H9 (cell line): ENCODE results near the gene ENTPD6. TPM values are rescaled to one million over a fixed set of nuclear protein-coding genes. Genes with fewer than 3 reads are reported as not detected.

Experiments
- DNase-seq: peaks from one replicate; pipeline ENCODE4 v3.0.0-alpha.2; 2017
- H2AFZ ChIP-seq: one replicate; pipeline ENCODE4 v1.6.1; 2013; ENCODE audit warnings: mild to moderate bottlenecking, low read length, control low read depth, moderate library complexity
- H2AK5ac ChIP-seq: 2 replicates; pipeline ENCODE4 v1.6.1; 2013; ENCODE audit warnings: low read length, control low read depth, mixed read lengths; ENCODE audit not compliant: insufficient read length
- H2BK120ac ChIP-seq: one replicate; pipeline ENCODE4 v1.6.1; 2013; ENCODE audit warnings: low read depth, mild to moderate bottlenecking, low read length, control low read depth, inconsistent platforms; ENCODE audit not compliant: poor library complexity, severe bottlenecking
- H2BK12ac ChIP-seq: 2 replicates; pipeline ENCODE4 v1.6.1; 2013; ENCODE audit warnings: low read length, control low read depth, mixed read lengths, low read depth; ENCODE audit not compliant: insufficient read length
- H2BK15ac ChIP-seq: 2 replicates; pipeline ENCODE4 v1.6.1; 2013; ENCODE audit warnings: low read depth, low read length, control low read depth
- H2BK20ac ChIP-seq: one replicate; pipeline ENCODE4 v1.6.1; 2013; ENCODE audit warnings: low read depth, mild to moderate bottlenecking, low read length, control low read depth, inconsistent platforms; ENCODE audit not compliant: poor library complexity, severe bottlenecking
- H2BK5ac ChIP-seq: 2 replicates; pipeline ENCODE4 v1.6.1; 2013; ENCODE audit warnings: low read length, control low read depth, mixed read lengths; ENCODE audit not compliant: insufficient read length
- H3K14ac ChIP-seq: 2 replicates; pipeline ENCODE4 v1.6.1; 2013; ENCODE audit warnings: low read length, control low read depth; ENCODE audit not compliant: insufficient read depth
- H3K18ac ChIP-seq: 2 replicates; pipeline ENCODE4 v1.6.1; 2013; ENCODE audit warnings: low read depth, mild to moderate bottlenecking, mixed read lengths, low read length, control low read depth; ENCODE audit not compliant: insufficient read length
- H3K23ac ChIP-seq: 2 replicates; pipeline ENCODE4 v1.6.1; 2013; ENCODE audit warnings: low read length, control low read depth, mixed read lengths, low read depth; ENCODE audit not compliant: insufficient read length
- H3K23me2 ChIP-seq: 2 replicates; pipeline ENCODE4 v1.6.1; 2013; ENCODE audit warnings: low read depth, mild to moderate bottlenecking, mixed read lengths, low read length, control low read depth; ENCODE audit not compliant: insufficient read length, poor library complexity, severe bottlenecking
- H3K27ac ChIP-seq: 2 replicates; pipeline ENCODE4 v1.5.1; 2013; ENCODE audit warnings: low read length, control low read depth, mixed read lengths, low read depth; ENCODE audit not compliant: insufficient read length
- H3K27me3 ChIP-seq: 2 replicates; pipeline ENCODE4 v1.6.1; 2013; ENCODE audit warnings: low read length, control low read depth, inconsistent platforms; ENCODE audit not compliant: insufficient read depth
- H3K4ac ChIP-seq: 2 replicates; pipeline ENCODE4 v1.6.1; 2013; ENCODE audit warnings: low read depth, mild to moderate bottlenecking, control low read depth, inconsistent platforms, low read length, moderate library complexity
- H3K4me1 ChIP-seq: 2 replicates; pipeline ENCODE4 v1.6.1; 2013; ENCODE audit warnings: low read length, control low read depth, inconsistent platforms; ENCODE audit not compliant: insufficient read depth
- H3K4me2 ChIP-seq: 2 replicates; pipeline ENCODE4 v1.6.1; 2013; ENCODE audit warnings: low read length, control low read depth, mixed read lengths; ENCODE audit not compliant: insufficient read length, insufficient read depth
- H3K56ac ChIP-seq: 2 replicates; pipeline ENCODE4 v1.6.1; 2013; ENCODE audit warnings: low read depth, mild to moderate bottlenecking, mixed read lengths, low read length, control low read depth; ENCODE audit not compliant: insufficient read length
- H3K79me1 ChIP-seq: 2 replicates; pipeline ENCODE4 v1.6.1; 2013; ENCODE audit warnings: low read depth, mild to moderate bottlenecking, moderate library complexity, low read length, control low read depth, inconsistent platforms; ENCODE audit not compliant: insufficient read depth, poor library complexity, severe bottlenecking
- H3K79me2 ChIP-seq: 2 replicates; pipeline ENCODE4 v1.6.1; 2013; ENCODE audit warnings: low read length, control low read depth, inconsistent platforms; ENCODE audit not compliant: insufficient read depth
- H3K9ac ChIP-seq: 2 replicates; pipeline ENCODE4 v1.6.1; 2013; ENCODE audit warnings: low read length, control low read depth, mixed read lengths; ENCODE audit not compliant: insufficient read length; ENCODE audit errors: extremely low read depth
- H3K9me3 ChIP-seq: one replicate; pipeline ENCODE4 v1.6.1; 2013; ENCODE audit warnings: low read depth, low read length, inconsistent platforms; ENCODE audit not compliant: control insufficient read depth
- H3T11ph ChIP-seq: one replicate; pipeline ENCODE4 v1.6.1; 2013; ENCODE audit warnings: mild to moderate bottlenecking, low read length, control low read depth, inconsistent platforms
- H4K20me1 ChIP-seq: one replicate; pipeline ENCODE4 v1.6.1; 2013; ENCODE audit not compliant: control insufficient read depth, insufficient read length, insufficient read depth
- H4K5ac ChIP-seq: 2 replicates; pipeline ENCODE4 v1.6.1; 2013; ENCODE audit warnings: low read depth, mild to moderate bottlenecking, mixed read lengths, low read length, control low read depth; ENCODE audit not compliant: insufficient read length
- H4K8ac ChIP-seq: replicated peaks from 2 replicates; pipeline ENCODE4 v1.6.1; 2013; ENCODE audit warnings: low read length, control low read depth, mixed read lengths, low read depth; ENCODE audit not compliant: insufficient read length
- H4K91ac ChIP-seq: 2 replicates; pipeline ENCODE4 v1.6.1; 2013; ENCODE audit warnings: low read depth, mild to moderate bottlenecking, moderate library complexity, mixed read lengths, low read length, control low read depth; ENCODE audit not compliant: insufficient read length
- H3K27ac Mint-ChIP-seq, 3 experiments: 2 replicates in 2 of 3; 3 replicates in 1 of 3; pipeline ENCODE4 v1.8.0; 2020 to 2021; ENCODE audit warnings: mixed read lengths in 3 of 3, mild to moderate bottlenecking in 1 of 3, moderate library complexity in 1 of 3
- H3K27me3 Mint-ChIP-seq: 2 replicates; pipeline ENCODE4 v1.8.0; 2021; ENCODE audit warnings: low read depth, mild to moderate bottlenecking, moderate library complexity, mixed read lengths
- H3K36me3 Mint-ChIP-seq, 3 experiments: 2 replicates in 2 of 3; 3 replicates in 1 of 3; pipeline ENCODE4 v1.8.0; 2020 to 2021; ENCODE audit warnings: low read depth in 3 of 3, mixed read lengths in 3 of 3; ENCODE audit not compliant: insufficient read depth in 1 of 3
- H3K4me1 Mint-ChIP-seq, 2 experiments: 2 replicates each; pipeline ENCODE4 v1.8.0; 2020; ENCODE audit warnings: mixed read lengths in 2 of 2
- H3K4me3 Mint-ChIP-seq, 2 experiments: 2 replicates in 1 of 2; 3 replicates in 1 of 2; pipeline ENCODE4 v1.8.0; 2020 to 2021; ENCODE audit warnings: mild to moderate bottlenecking in 2 of 2, mixed read lengths in 2 of 2, moderate library complexity in 1 of 2
- H3K9me3 Mint-ChIP-seq, 2 experiments: 2 replicates in 1 of 2; 3 replicates in 1 of 2; pipeline ENCODE4 v1.8.0; 2020; ENCODE audit warnings: mild to moderate bottlenecking in 2 of 2, mixed read lengths in 2 of 2, moderate library complexity in 1 of 2
- WGBS: extraction: QIAGEN DNeasy Blood & Tissue Kit; methylation state at CpG from one replicate; pipeline ENCODE4 v1.1.7; 2013; ENCODE audit warnings: missing lambda C conversion rate, low lambda C conversion rate, mixed read lengths; ENCODE audit not compliant: insufficient read length; ENCODE audit errors: extremely low coverage; 5-methylcytosine and 5-hydroxymethylcytosine counted together
- total RNA-seq: library from RNA; stranded (reverse); gene quantifications from 2 replicates; pipeline ENCODE4 v1.2.1, GENCODE V29; 2021
- TF ChIP-seq, protein P1 (sequence below): fragments of 200-600 bp; sonication (generic); conservative IDR thresholded peaks from 3 replicates; pipeline ENCODE4 v1.8.0; 2021; ENCODE audit warnings: antibody characterized with exemption, mild to moderate bottlenecking

The ENTPD6 gene
- total RNA-seq, 1 experiment from 2014 or later = 57.4 TPM

DNA sequence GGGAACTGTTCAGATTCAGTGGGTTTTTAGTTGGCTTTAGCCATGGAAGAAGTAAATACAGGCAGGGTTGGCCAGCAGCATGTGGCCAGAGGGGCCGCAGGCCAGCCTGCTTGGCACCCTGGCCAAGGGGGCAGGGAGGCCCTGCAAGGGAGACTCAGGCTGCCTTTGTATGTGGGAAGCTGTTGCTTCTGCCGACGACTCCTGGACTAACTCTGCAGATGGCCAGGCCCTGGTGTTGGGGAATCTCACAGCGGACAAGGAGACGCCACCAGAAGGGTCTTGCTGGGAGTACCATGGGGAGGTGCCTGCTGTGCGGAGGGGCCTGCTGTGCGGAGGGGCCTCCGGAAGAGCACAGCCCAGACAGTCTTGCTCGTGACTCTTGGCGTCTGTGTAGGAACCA, 77.5 kb downstream of the ENTPD6 start:
- WGBS = no CpG with 5 or more reads among the region's 10 CpGs
- no peaks in the 10 kb centered on the region; a peak in 1 of 5 replicates for H3K9me3 Mint-ChIP-seq

More for the DNA sequence above, 77.5 kb downstream of the ENTPD6 start:
- no peaks in the 10 kb centered on the region for H3K4me1 Mint-ChIP-seq
- no peak overlapping the region for H3K4me3 Mint-ChIP-seq
- Histone ChIP-seq H3K14ac (no peak overlapping the region; the same call in 1 of the 2 replicates), H3K27ac (no peak overlapping the region), H3K27me3 (no peaks in the 10 kb centered on the region), H3K79me1 (no peaks in the 10 kb centered on the region), H3K9me3 (no peaks in the 10 kb centered on the region), H2BK12ac (no peak overlapping the region), H3T11ph (no peak overlapping the region), H4K20me1 (no peaks in the 10 kb centered on the region), H3K4me1 (no peaks in the 10 kb centered on the region), H4K91ac (no peak overlapping the region), H3K56ac (no peak overlapping the region), H3K18ac (no peak overlapping the region), H3K23me2 (no peaks in the 10 kb centered on the region), H4K8ac (no peak overlapping the region), H2AFZ (no peak overlapping the region), H2BK20ac (no peak overlapping the region), H3K4me2 (no peak overlapping the region), H3K4ac (no peak overlapping the region), H2AK5ac (no peak overlapping the region), H3K23ac (no peak overlapping the region), H3K79me2 (no peaks in the 10 kb centered on the region), H2BK120ac (no peak overlapping the region), H4K5ac (no peak overlapping the region), H2BK15ac (no peak overlapping the region), H3K9ac (no peak overlapping the region), H2BK5ac (no peak overlapping the region)
- H3K27ac Mint-ChIP-seq = peak overlapping the region in 1 of 3 experiments; percentile 72; a peak in 2 of 7 replicates
- H3K27me3 Mint-ChIP-seq = no peaks in the 10 kb centered on the region
- peaks cover 31 to 76% (median 46%) of the 10 kb centered on the region in 3 experiments for H3K36me3 Mint-ChIP-seq
- TF ChIP-seq, protein P1, sequence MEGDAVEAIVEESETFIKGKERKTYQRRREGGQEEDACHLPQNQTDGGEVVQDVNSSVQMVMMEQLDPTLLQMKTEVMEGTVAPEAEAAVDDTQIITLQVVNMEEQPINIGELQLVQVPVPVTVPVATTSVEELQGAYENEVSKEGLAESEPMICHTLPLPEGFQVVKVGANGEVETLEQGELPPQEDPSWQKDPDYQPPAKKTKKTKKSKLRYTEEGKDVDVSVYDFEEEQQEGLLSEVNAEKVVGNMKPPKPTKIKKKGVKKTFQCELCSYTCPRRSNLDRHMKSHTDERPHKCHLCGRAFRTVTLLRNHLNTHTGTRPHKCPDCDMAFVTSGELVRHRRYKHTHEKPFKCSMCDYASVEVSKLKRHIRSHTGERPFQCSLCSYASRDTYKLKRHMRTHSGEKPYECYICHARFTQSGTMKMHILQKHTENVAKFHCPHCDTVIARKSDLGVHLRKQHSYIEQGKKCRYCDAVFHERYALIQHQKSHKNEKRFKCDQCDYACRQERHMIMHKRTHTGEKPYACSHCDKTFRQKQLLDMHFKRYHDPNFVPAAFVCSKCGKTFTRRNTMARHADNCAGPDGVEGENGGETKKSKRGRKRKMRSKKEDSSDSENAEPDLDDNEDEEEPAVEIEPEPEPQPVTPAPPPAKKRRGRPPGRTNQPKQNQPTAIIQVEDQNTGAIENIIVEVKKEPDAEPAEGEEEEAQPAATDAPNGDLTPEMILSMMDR = no peak
- no peak for DNase-seq
